Smooth muscle cell (in vitro differentiated cells): Measurements from ENCODE around the gene C1orf226. TPM values are rescaled to one million over a fixed set of nuclear protein-coding genes. Genes with fewer than 3 reads are reported as not detected.
"Not testable (repeated sequence)": the region's sequence is repeated elsewhere in the genome, so short reads cannot be mapped to it uniquely, and the experiment has no call there.

Experiments
- DNase-seq: peaks from one replicate; lab custom pipeline; 2025; ENCODE audit not compliant: unreplicated experiment; lab: John Stamatoyannopoulos, UW
- H2AFZ ChIP-seq: fragments of 200-600 bp; sonication (generic); 2 replicates; pipeline ENCODE4 v1.6.0; 2016; ENCODE audit warnings: antibody characterized with exemption, low read depth, mild to moderate bottlenecking
- H3F3A ChIP-seq: fragments of 200-600 bp; sonication (generic); 2 replicates; pipeline ENCODE4 v1.6.0; 2017; ENCODE audit warnings: antibody characterized with exemption, low read depth
- H3K27ac ChIP-seq: fragments of 200-600 bp; sonication (generic); 2 replicates; pipeline ENCODE4 v1.5.1; 2016; ENCODE audit warnings: low read depth, mild to moderate bottlenecking
- H3K27me3 ChIP-seq: fragments of 200-600 bp; sonication (generic); 2 replicates; pipeline ENCODE4 v1.6.1; 2016; ENCODE audit warnings: low read depth, mild to moderate bottlenecking
- H3K36me3 ChIP-seq: fragments of 200-600 bp; sonication (generic); 2 replicates; pipeline ENCODE4 v1.5.1; 2016; ENCODE audit warnings: low read depth
- H3K4me1 ChIP-seq: fragments of 200-600 bp; sonication (generic); 2 replicates; pipeline ENCODE4 v1.5.1; 2016; ENCODE audit warnings: low read depth
- H3K4me2 ChIP-seq: fragments of 200-600 bp; sonication (generic); 2 replicates; pipeline ENCODE4 v1.6.0; 2016; ENCODE audit warnings: mild to moderate bottlenecking
- H3K4me3 ChIP-seq: fragments of 200-600 bp; sonication (generic); 2 replicates; pipeline ENCODE4 v1.5.1; 2016; ENCODE audit warnings: mild to moderate bottlenecking
- H3K79me2 ChIP-seq: fragments of 200-600 bp; sonication (generic); 2 replicates; pipeline ENCODE4 v1.6.0; 2016; ENCODE audit warnings: low read depth, mild to moderate bottlenecking
- H3K9ac ChIP-seq: fragments of 200-600 bp; sonication (generic); 2 replicates; pipeline ENCODE4 v1.6.0; 2016; ENCODE audit warnings: low read depth
- H3K9me3 ChIP-seq: fragments of 200-600 bp; sonication (generic); replicated peaks from 2 replicates; pipeline ENCODE4 v1.5.1; 2016; ENCODE audit warnings: low read depth
- H4K20me1 ChIP-seq: fragments of 200-600 bp; sonication (generic); 2 replicates; pipeline ENCODE4 v1.6.0; 2016; ENCODE audit warnings: low read depth
- CTCF ChIP-seq: fragments of 200-600 bp; sonication (generic); IDR thresholded peaks from 2 replicates; pipeline ENCODE4 v1.5.1; 2017; ENCODE audit warnings: borderline replicate concordance, mild to moderate bottlenecking, antibody characterized with exemption; ENCODE audit not compliant: insufficient read depth, poor library complexity, severe bottlenecking
- WGBS: methylation state at CpG from one replicate; pipeline ENCODE4 v1.1.7; 2016; ENCODE audit warnings: low lambda C conversion rate; 5-methylcytosine and 5-hydroxymethylcytosine counted together
- polyA plus RNA-seq: library from polyadenylated mRNA; unstranded; fragments of >200 nt; fragmentation: Nextera tagmentation; extraction: Ambion mirVana; gene quantifications from 2 replicates; pipeline ENCODE4 v1.2.1, GENCODE V29; 2016
- total RNA-seq: library from RNA; depleted of rRNA; stranded (reverse); fragments of >200 nt; gene quantifications from 2 replicates; pipeline ENCODE4 v1.2.3, GENCODE V29; 2014

The C1orf226 gene
- total and polyA plus RNA-seq, 2 experiments from 2014 or later: 0.39 to 1.2 TPM

- H3K4me3 ChIP-seq: no peak overlapping the region
- H3F3A ChIP-seq: no peaks in the 10 kb centered on the region
- H4K20me1 ChIP-seq: no peaks in the 10 kb centered on the region
- no peaks in the 10 kb centered on the region for H3K36me3 ChIP-seq
- no peaks in the 10 kb centered on the region for H3K4me1 ChIP-seq
- no peak overlapping the region for H3K27ac ChIP-seq
- no peak overlapping the region for H3K9ac ChIP-seq
- no peak overlapping the region for H3K4me2 ChIP-seq
- TF ChIP-seq CTCF: no peak
- H3K79me2 ChIP-seq: no peaks in the 10 kb centered on the region
- no peak overlapping the region for H2AFZ ChIP-seq
- WGBS: 97% methylated on average over 7 of the region's 7 CpGs
- DNase-seq: no peak
- no peaks in the 10 kb centered on the region for H3K9me3 ChIP-seq
- no peaks in the 10 kb centered on the region for H3K27me3 ChIP-seq
Observed at GRCh38 chr1:162417650-162418049, 36.1 kb downstream of the C1orf226 start.

- H3K79me2 ChIP-seq, DNase-seq, H3F3A ChIP-seq, H3K36me3 ChIP-seq, H3K4me2 ChIP-seq, H3K27ac ChIP-seq, H3K27me3 ChIP-seq, H4K20me1 ChIP-seq, H2AFZ ChIP-seq, H3K9me3 ChIP-seq, H3K4me1 ChIP-seq, H3K9ac ChIP-seq, H3K4me3 ChIP-seq: not testable (repeated sequence)
- WGBS: 70% methylated on average over 7 of the region's 7 CpGs
Observed at GRCh38 chr1:162418584-162418983, 37.1 kb downstream of the C1orf226 start.

- DNase-seq: not testable (repeated sequence)
Observed at GRCh38 chr1:162419450-162419931, 38.0 kb downstream of the C1orf226 start.

GRCh38 chr1:162420120-162420519 is 38.6 kb downstream of the C1orf226 start:
- H3K27ac ChIP-seq: no peak overlapping the region
- no peaks in the 10 kb centered on the region for H4K20me1 ChIP-seq
- H2AFZ ChIP-seq: no peak overlapping the region
- 85% methylated on average over 3 of the region's 3 CpGs for WGBS
- H3K4me2 ChIP-seq: no peak overlapping the region
- no peaks in the 10 kb centered on the region for H3K36me3 ChIP-seq
- no peak overlapping the region for H3K9ac ChIP-seq
- H3K4me3 ChIP-seq: no peak overlapping the region
- no peak for TF ChIP-seq CTCF
- DNase-seq: no peak
- no peaks in the 10 kb centered on the region for H3K79me2 ChIP-seq
- no peaks in the 10 kb centered on the region for H3K4me1 ChIP-seq
- H3K9me3 ChIP-seq: peaks cover 4% of the 10 kb centered on the region
- H3F3A ChIP-seq: no peaks in the 10 kb centered on the region
- no peaks in the 10 kb centered on the region for H3K27me3 ChIP-seq

More at GRCh38 chr1:162419450-162419931, 38.0 kb downstream of the C1orf226 start:
- WGBS: 80% methylated on average over 9 of the region's 9 CpGs
- not testable (repeated sequence) for H3K27ac ChIP-seq, H3K4me3 ChIP-seq, H4K20me1 ChIP-seq, H3K27me3 ChIP-seq, H3K4me2 ChIP-seq, H3K9me3 ChIP-seq, H3K79me2 ChIP-seq, H2AFZ ChIP-seq, H3F3A ChIP-seq, H3K4me1 ChIP-seq, H3K36me3 ChIP-seq, H3K9ac ChIP-seq
